ENCODE data around the gene PRDX5. TPM values are rescaled to one million over a fixed set of nuclear protein-coding genes. Genes with fewer than 3 reads are reported as not detected.

Gene PRDX5
- total RNA-seq, 1 experiment from 2014 or later, result 381 TPM

GRCh38 chr11:64276653-64277431, 41.1 kb upstream of the PRDX5 start:
- Histone ChIP-seq H3K9me3 (ENCODE audit: insufficient read depth, low read depth) (no peaks in the 10 kb centered on the region), H3K4me2 (peak overlapping the region; percentile 41), H3K79me2 (ENCODE audit: low read depth) (peaks cover 21% of the 10 kb centered on the region), H2AFZ (no peak overlapping the region), H3F3A (ENCODE audit: insufficient read depth, low read depth) (peaks cover 43% of the 10 kb centered on the region), H3K4me1 (replicated peaks; ENCODE audit: insufficient read depth) (peaks cover 28% of the 10 kb centered on the region), H3K27me3 (ENCODE audit: insufficient read depth, low read depth) (no peaks in the 10 kb centered on the region), H3K27ac (peak overlapping the region; percentile 41), H4K20me1 (ENCODE audit: insufficient read depth) (no peaks in the 10 kb centered on the region), H3K9me2 (ENCODE audit: insufficient read depth) (no peaks in the 10 kb centered on the region), H3K36me3 (ENCODE audit: low read depth) (no peaks in the 10 kb centered on the region), H3K4me3 (no peak overlapping the region)
- peak; percentile 85 to 97 for DNase-seq
- no TSS peak for BruUV-seq (replicated peaks)
- CTCF ChIA-PET, result interaction anchor here (0.6 to 1.6 kb wide), 8 partner anchors 9 to 373 kb away, joined by 3 to 14 read pairs (median 8); partner anchors contain the start of gene PRDX5
- intact Hi-C loops (cut with micrococcal nuclease; ENCODE audit: unreplicated experiment), result loop anchor here (2.0 kb wide), 3 partner anchors 42 to 82 kb away; partner anchors contain the start of genes RPS6KA4 and VEGFB
- TF ChIP-seq EZH2 (IDR thresholded peaks at IDR 0.05; ENCODE audit: low read depth) (no peak), CTCF (conservative IDR thresholded peaks at IDR 0.05) (no peak)
- POLR2A ChIA-PET (ENCODE audit: unreplicated experiment), result interaction anchor here (0.6 to 1.0 kb wide), 3 partner anchors 26 to 78 kb away, joined by 3 to 7 read pairs (median 4); partner anchors contain the start of genes PRDX5 and TRMT112

GRCh38 chr11:64278576-64279190, 39.2 kb upstream of the PRDX5 start:
- ChIA-PET POLR2A (ENCODE audit: unreplicated experiment) (interaction anchor here (1.1 kb wide), 1 partner anchor 33 kb away, joined by 4 read pairs; no protein-coding TSS in a partner anchor), CTCF (interaction anchor here (1.9 kb wide), 1 partner anchor 77 kb away, joined by 4 read pairs; no protein-coding TSS in a partner anchor)
- intact Hi-C loops (cut with micrococcal nuclease; ENCODE audit: unreplicated experiment), result no loop called here
- Histone ChIP-seq H3K9me3 (ENCODE audit: insufficient read depth, low read depth) (no peaks in the 10 kb centered on the region), H3K9me2 (ENCODE audit: insufficient read depth) (no peaks in the 10 kb centered on the region), H3K36me3 (ENCODE audit: low read depth) (no peaks in the 10 kb centered on the region), H3K4me1 (replicated peaks; ENCODE audit: insufficient read depth) (peaks cover 23% of the 10 kb centered on the region), H3K4me3 (no peak overlapping the region), H3K27me3 (ENCODE audit: insufficient read depth, low read depth) (no peaks in the 10 kb centered on the region), H3K27ac (no peak overlapping the region), H3K79me2 (ENCODE audit: low read depth) (peaks cover 10% of the 10 kb centered on the region), H3K4me2 (no peak overlapping the region), H3F3A (ENCODE audit: insufficient read depth, low read depth) (peaks cover 39% of the 10 kb centered on the region), H2AFZ (no peak overlapping the region), H4K20me1 (ENCODE audit: insufficient read depth) (no peaks in the 10 kb centered on the region)
- no peak for TF ChIP-seq EZH2 (IDR thresholded peaks at IDR 0.05; ENCODE audit: low read depth)
- TF ChIP-seq CTCF (conservative IDR thresholded peaks at IDR 0.05), result no peak
- BruUV-seq (replicated peaks), result no TSS peak
- peak in 1 of 2 experiments; percentile 34 for DNase-seq

GRCh38 chr11:64281957-64282770, 35.8 kb upstream of the PRDX5 start:
- ChIA-PET CTCF (interaction anchor here (0.6 to 0.7 kb wide), 2 partner anchors 75 to 96 kb away, joined by 3 to 7 read pairs; partner anchors contain the start of gene STIP1), POLR2A (ENCODE audit: unreplicated experiment) (interaction anchor here (0.6 kb wide), 1 partner anchor 30 kb away, joined by 7 read pairs; no protein-coding TSS in a partner anchor)
- peaks cover 15% of the 10 kb centered on the region; the same call in 1 of the 2 replicates for H3K79me2 ChIP-seq (ENCODE audit: low read depth)
- no peak overlapping the region for H3K27ac ChIP-seq
- intact Hi-C loops (cut with micrococcal nuclease; ENCODE audit: unreplicated experiment), result no loop called here
- H2AFZ ChIP-seq, result no peak overlapping the region
- no peaks in the 10 kb centered on the region for H3K36me3 ChIP-seq (ENCODE audit: low read depth)
- no peaks in the 10 kb centered on the region for H4K20me1 ChIP-seq (ENCODE audit: insufficient read depth)
- H3K4me3 ChIP-seq, result no peak overlapping the region
- no peaks in the 10 kb centered on the region for H3K9me2 ChIP-seq (ENCODE audit: insufficient read depth)
- H3K9me3 ChIP-seq (ENCODE audit: insufficient read depth, low read depth), result no peaks in the 10 kb centered on the region
- H3F3A ChIP-seq (ENCODE audit: insufficient read depth, low read depth), result peaks cover 26% of the 10 kb centered on the region; the same call in 1 of the 2 replicates
- H3K4me1 ChIP-seq (replicated peaks; ENCODE audit: insufficient read depth), result peaks cover 23% of the 10 kb centered on the region
- DNase-seq, result peak in 1 of 2 experiments; percentile 21
- BruUV-seq (replicated peaks), result no TSS peak
- TF ChIP-seq CTCF (conservative IDR thresholded peaks at IDR 0.05), result no peak
- no peak for TF ChIP-seq EZH2 (IDR thresholded peaks at IDR 0.05; ENCODE audit: low read depth)
- no peaks in the 10 kb centered on the region for H3K27me3 ChIP-seq (ENCODE audit: insufficient read depth, low read depth)
- no peak overlapping the region for H3K4me2 ChIP-seq

All from PC-9 (cell line).